ENCODE data around the gene GRIP1.

GRIP1 gene

DNA sequence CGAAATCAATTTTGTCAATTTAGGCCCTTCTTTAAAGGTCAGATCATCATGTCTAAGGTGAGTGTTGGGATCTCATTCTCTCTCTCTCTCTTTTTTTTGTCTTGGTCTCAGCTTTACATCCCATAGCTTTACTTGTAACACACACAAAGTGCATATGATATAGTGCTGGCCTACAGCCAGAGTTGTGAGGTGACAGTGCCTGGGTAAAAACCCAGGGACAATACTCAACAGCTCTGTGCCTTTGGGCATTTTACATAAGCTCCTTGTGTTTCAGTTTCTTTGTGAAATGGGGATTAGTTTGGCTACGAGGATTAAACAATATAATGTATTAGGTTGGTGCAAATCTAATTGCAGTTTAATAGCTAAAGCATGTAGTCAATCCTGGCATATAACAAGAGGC is 40.2 kb downstream of the GRIP1 start:
- no peak overlapping the region for H3K4me3 ChIP-seq (ENCODE audit: low read length)
- H3K27me3 ChIP-seq (ENCODE audit: control insufficient read depth, insufficient read depth, low read length): no peaks in the 10 kb centered on the region
- no peaks in the 10 kb centered on the region for H3K9me3 ChIP-seq (replicated peaks; ENCODE audit: low read length)

DNA sequence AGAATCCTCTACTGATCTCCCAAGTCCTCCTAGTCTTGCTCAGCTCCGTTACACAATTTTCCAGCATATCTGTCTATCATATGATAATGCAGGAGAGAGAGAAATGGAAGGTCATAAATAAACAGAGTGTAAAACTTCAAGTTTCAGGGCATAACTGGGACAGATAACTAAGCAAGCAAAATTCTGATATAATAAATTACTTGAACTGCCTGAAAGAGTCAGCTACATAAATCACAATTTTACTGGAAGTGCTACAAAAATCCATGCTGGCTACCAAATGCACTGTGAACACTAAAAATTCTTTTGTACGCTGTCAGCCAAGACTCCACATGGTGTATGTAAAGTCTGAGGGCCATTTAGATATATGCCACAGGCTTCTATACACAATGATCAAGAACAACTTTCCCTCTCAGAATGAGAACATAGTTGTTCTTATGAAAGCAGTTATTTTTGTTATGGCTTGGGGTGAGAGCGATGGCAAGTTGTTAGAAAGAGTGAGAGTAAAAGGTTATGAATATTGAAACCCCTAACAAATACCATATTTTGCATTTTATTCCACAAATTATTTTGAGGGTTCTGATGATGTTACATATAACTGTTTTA is 41.1 kb downstream of the GRIP1 start:
- no peak overlapping the region for H3K4me2 ChIP-seq (ENCODE audit: low read length)
- no peak overlapping the region for H3K4me3 ChIP-seq (ENCODE audit: low read length)
- H3K9me3 ChIP-seq (replicated peaks; ENCODE audit: low read length): no peaks in the 10 kb centered on the region
- H3K4me1 ChIP-seq (ENCODE audit: control insufficient read depth, insufficient read depth, low read length): no peaks in the 10 kb centered on the region
- no peak overlapping the region for H3K9ac ChIP-seq (ENCODE audit: low read depth, low read length)
- H3K36me3 ChIP-seq (ENCODE audit: insufficient read depth, low read length): no peaks in the 10 kb centered on the region
- H3K27me3 ChIP-seq (ENCODE audit: control insufficient read depth, insufficient read depth, low read length): no peaks in the 10 kb centered on the region

More for the DNA sequence above, 40.2 kb downstream of the GRIP1 start:
- H3K4me2 ChIP-seq (ENCODE audit: low read length): no peak overlapping the region
- no peak overlapping the region for H3K9ac ChIP-seq (ENCODE audit: low read depth, low read length)
- no peaks in the 10 kb centered on the region for H3K36me3 ChIP-seq (ENCODE audit: insufficient read depth, low read length)
- no peaks in the 10 kb centered on the region for H3K4me1 ChIP-seq (ENCODE audit: control insufficient read depth, insufficient read depth, low read length)

DNA sequence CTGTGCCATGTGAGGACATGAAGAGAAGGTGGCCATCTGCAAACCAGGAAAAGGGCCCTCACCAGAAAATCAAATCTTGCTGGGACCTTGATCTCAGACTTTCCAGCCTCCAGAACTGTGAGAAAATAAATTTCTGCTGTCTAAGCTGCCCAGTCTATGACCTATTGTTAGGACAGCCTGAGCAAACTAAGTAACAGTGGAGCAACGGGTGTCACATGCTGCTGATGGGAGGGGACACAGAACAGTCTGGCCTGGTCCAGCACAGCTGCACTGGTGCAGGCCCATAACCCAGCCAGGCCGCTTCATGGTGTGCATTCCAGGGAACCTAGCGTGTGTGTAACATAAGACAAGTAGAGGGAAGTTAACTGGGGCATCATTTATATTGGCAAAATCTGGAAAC is 42.1 kb downstream of the GRIP1 start:
- Histone ChIP-seq H3K27me3 (ENCODE audit: control insufficient read depth, insufficient read depth, low read length) (no peaks in the 10 kb centered on the region), H3K4me3 (ENCODE audit: low read length) (no peak overlapping the region), H3K4me2 (ENCODE audit: low read length) (no peak overlapping the region), H3K9ac (ENCODE audit: low read depth, low read length) (no peak overlapping the region), H3K4me1 (ENCODE audit: control insufficient read depth, insufficient read depth, low read length) (no peaks in the 10 kb centered on the region), H3K36me3 (ENCODE audit: insufficient read depth, low read length) (no peaks in the 10 kb centered on the region), H3K9me3 (replicated peaks; ENCODE audit: low read length) (no peaks in the 10 kb centered on the region)

DNA sequence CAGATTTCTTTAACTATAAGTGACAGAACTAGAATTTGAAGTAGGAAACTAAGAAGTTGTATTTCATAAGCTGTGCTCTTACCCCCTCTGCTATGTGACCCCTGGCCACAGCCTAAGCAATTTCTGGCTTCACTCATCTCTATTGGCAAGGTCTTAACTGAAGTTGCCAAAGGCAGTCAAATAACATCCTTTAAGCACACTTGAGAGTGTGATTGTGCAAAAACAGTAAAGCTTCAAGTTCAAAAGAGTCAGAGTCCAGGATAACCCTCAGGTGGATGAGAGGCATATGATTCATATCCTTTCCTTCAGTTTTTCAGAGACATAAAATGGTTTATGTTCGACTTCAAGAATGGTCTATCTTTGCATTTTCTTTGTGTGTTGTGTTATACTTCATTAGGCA is 45.2 kb downstream of the GRIP1 start:
- Histone ChIP-seq H3K36me3 (ENCODE audit: insufficient read depth, low read length) (no peaks in the 10 kb centered on the region), H3K4me2 (ENCODE audit: low read length) (no peak overlapping the region), H3K9me3 (replicated peaks; ENCODE audit: low read length) (no peaks in the 10 kb centered on the region), H3K4me3 (ENCODE audit: low read length) (no peak overlapping the region), H3K9ac (ENCODE audit: low read depth, low read length) (no peak overlapping the region), H3K4me1 (ENCODE audit: control insufficient read depth, insufficient read depth, low read length) (no peaks in the 10 kb centered on the region), H3K27me3 (ENCODE audit: control insufficient read depth, insufficient read depth, low read length) (no peaks in the 10 kb centered on the region)

DNA sequence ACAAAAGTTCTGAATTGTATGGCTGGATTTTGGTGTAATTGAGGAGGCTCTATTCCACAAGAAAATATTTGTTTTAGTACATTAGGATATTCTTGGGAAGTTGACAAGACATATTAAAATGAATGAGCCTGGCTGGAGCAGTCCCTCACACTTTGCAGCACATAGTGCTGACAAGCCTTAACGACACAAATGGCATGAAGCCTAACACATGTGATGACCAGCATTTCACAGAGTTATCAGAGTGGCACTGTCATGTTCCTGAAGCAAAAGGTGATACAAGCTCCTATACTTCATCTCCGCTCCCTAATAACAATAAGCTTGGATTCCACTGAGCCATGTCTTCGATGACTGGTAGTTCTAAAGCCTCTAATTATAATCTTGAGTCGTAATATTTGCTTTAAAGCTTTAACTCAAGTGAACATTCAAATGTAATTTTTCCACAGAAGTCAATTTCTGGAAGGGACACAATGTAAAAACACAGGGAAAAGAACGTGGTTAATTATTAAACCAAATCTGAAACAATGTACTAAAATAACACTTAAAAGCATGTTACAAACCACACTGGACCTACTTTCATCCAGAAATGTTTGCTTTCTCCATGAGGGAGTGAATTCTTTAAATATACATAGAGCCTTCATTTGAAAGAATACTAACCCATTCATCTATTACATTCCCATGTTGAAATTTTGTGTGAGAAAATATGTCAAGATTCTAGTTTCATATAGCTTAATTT is 49.6 kb downstream of the GRIP1 start:
- Histone ChIP-seq H3K4me3 (ENCODE audit: low read length) (no peak overlapping the region), H3K4me1 (ENCODE audit: control insufficient read depth, insufficient read depth, low read length) (no peaks in the 10 kb centered on the region), H3K36me3 (ENCODE audit: insufficient read depth, low read length) (no peaks in the 10 kb centered on the region), H3K27me3 (ENCODE audit: control insufficient read depth, insufficient read depth, low read length) (peaks cover 5% of the 10 kb centered on the region), H3K4me2 (ENCODE audit: low read length) (no peak overlapping the region), H3K9ac (ENCODE audit: low read depth, low read length) (no peak overlapping the region), H3K9me3 (replicated peaks; ENCODE audit: low read length) (no peaks in the 10 kb centered on the region)

DNA sequence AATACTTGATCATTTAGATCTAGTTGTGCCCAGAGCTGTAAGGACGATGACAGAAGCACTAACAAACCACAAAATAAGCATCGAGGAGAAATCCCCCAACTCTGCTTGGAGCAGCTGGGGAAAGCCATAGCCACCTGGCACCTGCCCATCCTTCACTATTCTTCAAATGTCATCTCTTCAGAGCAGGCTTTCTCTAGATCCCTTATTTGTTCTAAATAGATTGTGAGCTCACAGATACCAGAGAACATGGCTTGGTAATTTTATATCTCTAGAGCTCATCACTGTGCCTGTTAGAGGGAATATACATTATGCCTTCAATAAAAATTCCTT is 50.9 kb downstream of the GRIP1 start:
- Histone ChIP-seq H3K4me2 (ENCODE audit: low read length) (no peak overlapping the region), H3K4me1 (ENCODE audit: control insufficient read depth, insufficient read depth, low read length) (peaks cover 4% of the 10 kb centered on the region), H3K36me3 (ENCODE audit: insufficient read depth, low read length) (no peaks in the 10 kb centered on the region), H3K9me3 (replicated peaks; ENCODE audit: low read length) (no peaks in the 10 kb centered on the region), H3K27me3 (ENCODE audit: control insufficient read depth, insufficient read depth, low read length) (peaks cover 5% of the 10 kb centered on the region), H3K4me3 (ENCODE audit: low read length) (no peak overlapping the region), H3K9ac (ENCODE audit: low read depth, low read length) (no peak overlapping the region)

DNA sequence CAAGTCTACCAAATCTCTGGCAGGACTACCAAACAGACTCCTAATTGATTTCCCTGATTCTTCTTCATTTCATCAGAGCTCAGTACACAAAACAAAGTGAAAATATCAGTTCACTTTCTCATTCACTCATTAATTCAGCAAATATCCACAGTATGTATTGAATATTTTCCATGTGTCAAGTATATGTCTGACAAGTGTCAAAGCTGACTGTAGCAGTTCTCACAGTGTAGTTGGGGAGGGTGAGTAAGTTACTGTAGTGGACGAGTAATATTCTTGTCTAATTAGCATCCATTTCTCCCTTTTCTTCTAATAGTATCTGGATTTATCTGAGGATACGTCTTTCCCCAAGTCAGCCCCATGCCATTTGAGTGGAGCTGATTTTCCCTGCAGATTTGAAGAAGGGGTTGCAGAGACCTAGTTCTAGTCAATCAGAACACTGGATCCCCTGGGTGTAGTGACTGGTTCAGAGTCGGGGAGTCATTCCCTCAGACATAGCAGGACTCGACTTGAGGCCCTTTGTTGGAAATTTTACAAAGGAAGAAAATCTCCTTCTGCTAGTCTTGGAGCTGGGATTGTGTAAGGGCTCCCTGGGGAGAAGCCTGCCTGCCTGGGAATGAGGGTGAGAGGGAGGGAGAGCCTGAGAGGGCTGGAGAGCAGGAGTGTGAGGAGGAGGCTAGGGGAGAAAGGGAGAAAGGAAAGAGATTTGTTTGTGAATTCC is 51.4 kb downstream of the GRIP1 start:
- Histone ChIP-seq H3K9ac (ENCODE audit: low read depth, low read length) (no peak overlapping the region), H3K9me3 (replicated peaks; ENCODE audit: low read length) (no peaks in the 10 kb centered on the region), H3K4me3 (ENCODE audit: low read length) (no peak overlapping the region), H3K4me2 (ENCODE audit: low read length) (no peak overlapping the region), H3K36me3 (ENCODE audit: insufficient read depth, low read length) (no peaks in the 10 kb centered on the region), H3K4me1 (ENCODE audit: control insufficient read depth, insufficient read depth, low read length) (peaks cover 4% of the 10 kb centered on the region), H3K27me3 (ENCODE audit: control insufficient read depth, insufficient read depth, low read length) (peaks cover 5% of the 10 kb centered on the region)

DNA sequence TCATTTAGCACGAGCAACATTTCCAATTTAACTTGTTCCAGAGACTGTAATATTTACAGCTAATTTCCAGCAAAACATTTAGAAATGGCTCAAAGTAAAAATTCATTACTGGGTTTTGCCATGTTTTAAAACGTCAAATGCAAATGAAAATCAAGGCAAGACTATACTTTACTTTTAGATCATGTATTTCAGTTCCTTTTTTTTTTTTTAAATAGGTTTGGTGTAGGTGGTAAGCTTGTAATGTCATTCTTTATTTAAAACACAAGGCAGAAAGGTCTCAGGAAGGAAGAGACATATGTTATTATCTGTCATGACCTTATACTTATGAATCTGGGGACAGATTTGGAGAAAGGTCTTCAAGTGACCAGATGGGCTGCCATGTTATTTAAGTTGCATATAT is 54.1 kb downstream of the GRIP1 start:
- Histone ChIP-seq H3K27me3 (ENCODE audit: control insufficient read depth, insufficient read depth, low read length) (peaks cover 5% of the 10 kb centered on the region), H3K4me3 (ENCODE audit: low read length) (no peak overlapping the region), H3K4me1 (ENCODE audit: control insufficient read depth, insufficient read depth, low read length) (peaks cover 4% of the 10 kb centered on the region), H3K9ac (ENCODE audit: low read depth, low read length) (no peak overlapping the region), H3K9me3 (replicated peaks; ENCODE audit: low read length) (no peaks in the 10 kb centered on the region), H3K4me2 (ENCODE audit: low read length) (no peak overlapping the region), H3K36me3 (ENCODE audit: insufficient read depth, low read length) (no peaks in the 10 kb centered on the region)

DNA sequence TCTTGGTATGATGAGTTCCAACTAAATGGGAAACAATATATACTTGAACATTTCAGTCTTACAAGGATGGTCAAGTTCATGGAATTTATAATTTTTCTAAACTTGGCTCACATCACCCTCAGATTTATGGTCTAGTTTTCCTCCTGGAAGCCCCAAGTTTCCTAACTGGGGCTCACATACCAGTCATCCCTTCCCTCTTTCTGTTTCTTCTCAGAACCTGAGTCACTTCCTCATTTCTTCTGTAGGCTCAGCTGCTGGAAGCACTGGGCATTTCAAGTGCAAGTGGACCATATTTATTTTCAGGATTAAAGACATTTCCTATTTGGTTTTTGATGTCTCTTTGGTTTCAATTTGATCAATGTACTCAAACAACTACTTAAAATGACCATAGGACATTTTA is 55.4 kb downstream of the GRIP1 start:
- H3K36me3 ChIP-seq (ENCODE audit: insufficient read depth, low read length): no peaks in the 10 kb centered on the region
- peaks cover 5% of the 10 kb centered on the region for H3K27me3 ChIP-seq (ENCODE audit: control insufficient read depth, insufficient read depth, low read length)
- H3K9ac ChIP-seq (ENCODE audit: low read depth, low read length): no peak overlapping the region
- H3K9me3 ChIP-seq (replicated peaks; ENCODE audit: low read length): no peaks in the 10 kb centered on the region
- H3K4me1 ChIP-seq (ENCODE audit: control insufficient read depth, insufficient read depth, low read length): peaks cover 4% of the 10 kb centered on the region
- H3K4me2 ChIP-seq (ENCODE audit: low read length): no peak overlapping the region
- no peak overlapping the region for H3K4me3 ChIP-seq (ENCODE audit: low read length)

DNA sequence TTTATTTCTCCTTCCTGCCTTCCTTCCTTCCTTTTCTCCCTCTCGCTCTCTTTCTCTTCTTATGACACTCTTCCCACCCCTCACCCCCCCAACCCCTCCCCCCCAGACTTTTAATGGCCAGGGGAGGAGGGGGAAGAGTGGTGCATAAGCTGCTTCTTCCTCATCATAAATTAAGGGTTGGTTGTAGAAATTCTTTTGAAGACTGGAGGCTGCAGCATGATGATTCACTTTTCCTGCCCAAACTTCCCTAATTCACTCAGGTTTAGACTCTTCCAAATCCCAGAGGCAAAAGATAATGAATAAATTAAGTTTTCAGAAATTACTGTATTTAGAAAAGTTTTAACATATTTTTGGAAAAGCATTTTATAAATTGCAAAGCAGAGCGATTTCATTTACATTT is 58.2 kb downstream of the GRIP1 start:
- no peak overlapping the region for H3K9ac ChIP-seq (ENCODE audit: low read depth, low read length)
- peaks cover 4% of the 10 kb centered on the region for H3K4me1 ChIP-seq (ENCODE audit: control insufficient read depth, insufficient read depth, low read length)
- no peaks in the 10 kb centered on the region for H3K9me3 ChIP-seq (replicated peaks; ENCODE audit: low read length)
- H3K36me3 ChIP-seq (ENCODE audit: insufficient read depth, low read length): no peaks in the 10 kb centered on the region
- no peaks in the 10 kb centered on the region for H3K27me3 ChIP-seq (ENCODE audit: control insufficient read depth, insufficient read depth, low read length)
- H3K4me2 ChIP-seq (ENCODE audit: low read length): no peak overlapping the region
- H3K4me3 ChIP-seq (ENCODE audit: low read length): no peak overlapping the region

DNA sequence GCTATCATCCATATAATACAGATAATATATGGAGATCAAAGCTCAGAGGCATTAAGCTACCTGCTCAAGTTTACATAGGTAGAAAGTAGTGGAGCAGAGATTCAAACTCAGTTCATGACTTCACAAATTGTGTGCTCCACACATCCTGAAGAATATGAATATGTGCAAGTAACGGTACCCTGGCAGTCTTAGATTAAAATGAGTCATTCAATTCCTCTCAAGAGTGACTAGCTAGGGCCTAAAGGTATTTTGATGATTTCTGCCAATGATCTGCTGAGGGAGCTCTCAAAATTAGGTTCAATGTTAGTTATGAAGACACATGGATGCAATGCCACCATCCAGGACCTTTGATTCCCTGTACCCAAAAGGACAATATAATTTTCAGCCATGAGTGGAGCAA is 58.9 kb downstream of the GRIP1 start:
- Histone ChIP-seq H3K4me2 (ENCODE audit: low read length) (no peak overlapping the region), H3K9ac (ENCODE audit: low read depth, low read length) (no peak overlapping the region), H3K36me3 (ENCODE audit: insufficient read depth, low read length) (no peaks in the 10 kb centered on the region), H3K4me3 (ENCODE audit: low read length) (no peak overlapping the region), H3K9me3 (replicated peaks; ENCODE audit: low read length) (no peaks in the 10 kb centered on the region), H3K27me3 (ENCODE audit: control insufficient read depth, insufficient read depth, low read length) (no peaks in the 10 kb centered on the region), H3K4me1 (ENCODE audit: control insufficient read depth, insufficient read depth, low read length) (peaks cover 4% of the 10 kb centered on the region)

DNA sequence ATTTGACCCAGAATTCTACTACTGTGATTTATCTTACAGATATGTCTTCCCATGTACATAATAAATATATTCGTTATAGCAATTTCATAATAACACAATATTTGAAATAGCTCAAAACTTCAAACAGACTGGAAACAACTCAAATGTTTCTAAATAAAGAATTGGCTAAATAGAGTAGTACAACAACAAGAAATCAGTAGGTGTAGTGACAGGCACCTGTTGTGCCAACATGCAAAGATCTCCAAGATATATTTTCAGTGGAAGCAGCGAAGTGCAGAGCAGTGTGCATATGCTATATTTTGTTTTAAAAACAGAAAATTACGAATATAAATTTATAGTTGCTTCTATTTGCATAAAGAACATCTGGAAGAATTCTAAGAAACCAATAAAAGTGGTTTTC is 60.9 kb downstream of the GRIP1 start:
- no peak overlapping the region for H3K4me3 ChIP-seq (ENCODE audit: low read length)
- H3K9me3 ChIP-seq (replicated peaks; ENCODE audit: low read length): no peaks in the 10 kb centered on the region
- no peaks in the 10 kb centered on the region for H3K36me3 ChIP-seq (ENCODE audit: insufficient read depth, low read length)
- H3K9ac ChIP-seq (ENCODE audit: low read depth, low read length): no peak overlapping the region
- no peaks in the 10 kb centered on the region for H3K4me1 ChIP-seq (ENCODE audit: control insufficient read depth, insufficient read depth, low read length)
- H3K4me2 ChIP-seq (ENCODE audit: low read length): no peak overlapping the region
- H3K27me3 ChIP-seq (ENCODE audit: control insufficient read depth, insufficient read depth, low read length): peaks cover 4% of the 10 kb centered on the region

All from skeletal muscle satellite cell (primary cell).